Measurements from ENCODE around the gene PTMS.

Gene PTMS

DNA sequence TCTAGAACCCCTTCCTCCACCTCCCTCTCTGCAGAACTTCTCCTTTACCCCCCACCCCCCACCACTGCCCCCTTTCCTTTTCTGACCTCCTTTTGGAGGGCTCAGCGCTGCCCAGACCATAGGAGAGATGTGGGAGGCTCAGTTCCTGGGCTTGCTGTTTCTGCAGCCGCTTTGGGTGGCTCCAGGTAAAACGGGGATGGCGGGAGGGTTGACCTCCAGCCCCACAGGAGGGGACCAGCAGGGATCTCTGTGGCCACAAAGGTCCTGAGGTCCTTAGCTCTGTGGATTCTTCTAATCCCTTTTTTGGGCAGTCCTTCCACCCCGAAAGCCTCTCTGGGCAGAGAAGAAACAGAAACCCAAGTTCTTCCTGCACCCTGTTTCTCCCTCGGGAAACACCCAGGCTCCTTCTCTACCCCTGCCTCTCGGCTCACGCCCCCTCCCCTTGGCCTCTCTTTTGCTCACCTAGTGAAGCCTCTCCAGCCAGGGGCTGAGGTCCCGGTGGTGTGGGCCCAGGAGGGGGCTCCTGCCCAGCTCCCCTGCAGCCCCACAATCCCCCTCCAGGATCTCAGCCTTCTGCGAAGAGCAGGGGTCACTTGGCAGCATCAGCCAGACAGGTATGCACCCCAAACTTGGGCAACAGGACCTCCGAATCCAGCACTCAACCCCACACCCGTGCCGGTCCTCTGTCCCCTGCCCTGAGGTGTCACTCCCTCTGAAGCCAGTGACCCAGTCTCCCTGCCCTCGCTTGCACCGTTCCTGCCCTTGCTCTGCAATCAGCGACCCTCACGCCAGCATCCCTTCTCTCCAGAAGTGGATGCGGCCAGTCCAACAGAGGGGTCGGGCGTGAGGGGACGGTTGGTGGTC lies 6.8 kb downstream of the PTMS start:
- DNase-seq = peak; percentile 24

DNA sequence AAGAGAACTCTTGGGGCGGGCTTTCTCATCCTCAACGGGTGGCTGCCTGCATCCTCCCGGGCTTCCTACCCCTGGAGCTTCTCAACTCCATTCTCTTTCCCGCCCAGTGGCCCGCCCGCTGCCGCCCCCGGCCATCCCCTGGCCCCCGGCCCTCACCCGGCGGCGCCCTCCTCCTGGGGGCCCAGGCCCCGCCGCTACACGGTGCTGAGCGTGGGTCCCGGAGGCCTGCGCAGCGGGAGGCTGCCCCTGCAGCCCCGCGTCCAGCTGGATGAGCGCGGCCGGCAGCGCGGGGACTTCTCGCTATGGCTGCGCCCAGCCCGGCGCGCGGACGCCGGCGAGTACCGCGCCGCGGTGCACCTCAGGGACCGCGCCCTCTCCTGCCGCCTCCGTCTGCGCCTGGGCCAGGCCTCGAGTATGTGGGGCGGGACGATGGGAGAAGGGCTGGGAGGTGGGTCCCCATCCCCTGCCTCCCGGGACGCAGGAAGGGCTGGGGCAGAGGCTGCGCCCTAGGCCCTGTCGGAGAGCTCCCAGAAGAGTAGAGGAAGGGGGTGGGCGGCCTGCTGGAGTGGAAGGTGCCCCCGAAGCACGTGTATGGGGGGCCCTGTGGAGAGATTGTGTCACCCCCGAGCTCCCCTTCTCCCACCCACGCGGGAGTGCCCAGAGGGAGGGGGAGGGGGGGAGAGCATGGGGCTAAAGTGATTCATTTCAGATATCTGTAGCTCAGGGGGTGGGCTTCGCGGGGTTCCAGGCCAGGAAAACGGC lies 7.6 kb downstream of the PTMS start:
- peak; percentile 70 for DNase-seq

DNA sequence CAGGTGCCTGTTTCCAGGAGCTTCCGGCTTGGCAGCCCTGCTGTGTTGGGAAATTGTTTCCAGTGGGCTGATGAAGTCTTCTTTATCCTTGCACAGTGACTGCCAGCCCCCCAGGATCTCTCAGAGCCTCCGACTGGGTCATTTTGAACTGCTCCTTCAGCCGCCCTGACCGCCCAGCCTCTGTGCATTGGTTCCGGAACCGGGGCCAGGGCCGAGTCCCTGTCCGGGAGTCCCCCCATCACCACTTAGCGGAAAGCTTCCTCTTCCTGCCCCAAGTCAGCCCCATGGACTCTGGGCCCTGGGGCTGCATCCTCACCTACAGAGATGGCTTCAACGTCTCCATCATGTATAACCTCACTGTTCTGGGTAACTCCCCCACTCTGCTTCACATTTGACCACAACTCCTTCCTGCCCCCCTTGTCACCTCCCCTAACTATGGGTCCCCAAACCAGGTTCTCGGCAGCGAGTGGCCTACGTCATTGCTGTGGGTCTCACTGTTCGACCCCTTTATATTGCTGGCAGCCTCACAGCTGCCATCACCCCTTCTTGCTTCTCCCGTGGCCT lies 8.4 kb downstream of the PTMS start:
- DNase-seq = no peak

DNA sequence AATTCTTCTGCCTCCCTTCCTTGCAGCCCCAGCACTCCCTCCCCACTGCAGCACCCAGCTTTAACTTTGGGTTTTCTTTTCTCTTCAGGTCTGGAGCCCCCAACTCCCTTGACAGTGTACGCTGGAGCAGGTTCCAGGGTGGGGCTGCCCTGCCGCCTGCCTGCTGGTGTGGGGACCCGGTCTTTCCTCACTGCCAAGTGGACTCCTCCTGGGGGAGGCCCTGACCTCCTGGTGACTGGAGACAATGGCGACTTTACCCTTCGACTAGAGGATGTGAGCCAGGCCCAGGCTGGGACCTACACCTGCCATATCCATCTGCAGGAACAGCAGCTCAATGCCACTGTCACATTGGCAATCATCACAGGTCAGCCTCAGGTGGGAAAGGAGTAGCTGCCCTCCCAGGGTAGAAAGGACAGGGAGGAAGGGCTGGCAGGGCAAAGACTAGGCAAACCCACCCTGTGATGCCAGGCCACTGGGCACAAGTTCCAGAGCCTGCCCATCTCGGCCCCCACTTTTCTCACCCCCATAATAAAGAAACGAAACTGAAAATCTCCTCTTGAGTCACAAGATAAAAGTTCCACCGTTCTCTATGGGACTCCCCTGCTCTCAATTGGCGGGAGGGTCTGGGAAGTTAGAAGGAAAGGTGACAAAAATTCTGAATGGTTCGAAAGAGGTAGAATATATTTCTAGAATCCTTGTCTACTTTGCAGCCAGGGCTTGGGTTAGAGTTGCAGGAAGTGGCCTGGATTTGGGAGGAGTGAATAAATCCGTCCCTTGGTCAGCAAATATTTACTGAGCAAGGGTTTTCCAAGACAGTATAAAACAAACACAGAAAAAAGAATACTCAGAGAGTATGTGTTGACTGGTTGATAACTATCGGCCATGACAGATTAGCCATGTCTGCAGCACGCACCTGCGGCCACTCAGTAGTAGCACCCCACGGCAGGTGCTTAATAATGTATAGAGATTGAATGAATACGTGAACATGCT lies 9.3 kb downstream of the PTMS start:
- no peak for DNase-seq

DNA sequence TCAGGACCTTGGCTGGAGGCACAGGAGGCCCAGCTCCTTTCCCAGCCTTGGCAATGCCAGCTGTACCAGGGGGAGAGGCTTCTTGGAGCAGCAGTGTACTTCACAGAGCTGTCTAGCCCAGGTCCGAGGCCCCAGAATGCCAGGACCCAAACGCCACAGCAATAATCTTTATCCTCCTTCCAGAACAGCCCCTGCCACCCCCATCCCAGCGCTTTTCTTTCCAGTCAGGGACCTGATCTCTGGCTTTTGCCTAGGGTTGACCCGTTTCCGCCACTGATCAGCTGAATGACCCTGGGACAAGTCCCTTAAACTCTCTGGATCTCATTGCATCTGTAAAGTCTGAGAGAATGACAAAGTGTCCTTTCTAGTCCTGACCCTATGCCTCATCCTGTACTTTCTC lies 11.2 kb downstream of the PTMS start:
- no peak for DNase-seq

DNA sequence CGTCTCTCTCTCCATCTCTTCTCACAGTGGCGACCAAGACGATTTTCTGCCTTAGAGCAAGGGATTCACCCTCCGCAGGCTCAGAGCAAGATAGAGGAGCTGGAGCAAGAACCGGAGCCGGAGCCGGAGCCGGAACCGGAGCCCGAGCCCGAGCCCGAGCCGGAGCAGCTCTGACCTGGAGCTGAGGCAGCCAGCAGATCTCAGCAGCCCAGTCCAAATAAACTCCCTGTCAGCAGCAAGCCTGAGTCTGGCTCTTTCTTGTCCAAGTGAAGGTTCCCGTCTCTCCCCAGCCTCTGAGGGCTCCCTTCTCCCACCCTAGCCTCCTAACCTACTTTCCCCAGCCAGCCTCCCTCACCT lies 12.0 kb downstream of the PTMS start:
- DNase-seq = no peak

GRCh38 chr12:6778574-6779550 lies 12.7 kb downstream of the PTMS start:
- DNase-seq = peak; percentile 95

DNA sequence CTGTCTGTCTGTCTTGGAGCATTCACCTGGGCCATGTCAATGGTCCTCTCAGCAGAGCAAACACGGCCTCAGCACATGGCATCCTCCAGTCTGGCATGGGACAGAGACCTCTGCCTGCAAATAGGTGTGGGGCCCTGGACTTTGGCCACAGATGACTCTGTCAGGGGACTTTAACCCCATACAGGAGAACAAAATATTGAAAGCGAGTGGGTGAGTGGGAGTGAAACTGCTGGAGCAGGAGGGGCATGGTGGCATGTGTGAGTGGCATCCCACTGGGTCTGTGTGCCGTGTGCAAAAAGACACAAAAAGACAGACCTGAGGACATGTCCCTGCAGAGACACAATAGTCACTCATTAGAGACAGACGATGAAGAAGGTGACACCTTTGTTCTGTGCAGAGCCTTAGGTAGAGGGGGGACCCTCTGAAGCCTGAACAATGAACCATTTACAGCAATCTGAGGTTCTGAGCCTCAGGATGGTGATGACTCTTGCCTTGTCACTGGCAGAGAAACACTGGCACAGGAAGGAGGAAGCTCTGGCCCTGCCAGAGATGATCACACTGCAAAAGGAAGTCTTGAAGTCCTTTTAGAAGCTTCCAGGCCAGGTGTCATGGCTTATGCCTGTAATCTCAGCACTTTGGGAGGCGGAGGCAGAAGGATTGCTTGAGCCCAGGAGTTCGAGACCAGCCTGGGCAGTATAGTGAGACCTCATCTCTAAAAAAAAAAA lies 13.7 kb downstream of the PTMS start:
- peak; percentile 36 for DNase-seq

GRCh38 chr12:6780573-6780972 lies 14.4 kb downstream of the PTMS start:
- peak; percentile 63 for DNase-seq

- no peak for DNase-seq
Observed at GRCh38 chr12:6782119-6782518, 16.0 kb downstream of the PTMS start.

GRCh38 chr12:6782850-6783566 lies 16.8 kb downstream of the PTMS start:
- peak; percentile 31 for DNase-seq

DNA sequence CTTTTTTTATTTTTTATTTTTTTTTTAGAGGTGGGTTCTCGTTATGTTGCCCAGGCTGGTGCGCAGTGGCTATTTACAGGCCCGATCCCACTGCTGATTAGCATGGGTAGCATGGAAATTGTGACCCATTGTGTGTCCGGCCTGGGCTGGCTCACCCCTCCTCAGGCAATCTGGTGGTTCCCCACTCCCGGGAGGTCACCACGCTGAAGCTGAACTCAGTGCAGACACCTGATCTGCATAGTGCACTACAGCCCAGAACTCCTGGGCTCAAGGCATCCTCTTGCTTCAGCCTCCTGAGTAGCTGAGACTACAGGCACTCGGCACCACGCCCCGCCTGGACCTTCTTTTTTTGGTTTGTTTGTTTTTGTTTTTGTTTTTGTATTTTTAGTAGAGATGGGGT lies 17.7 kb downstream of the PTMS start:
- no peak for DNase-seq

GRCh38 chr12:6784296-6784695 lies 18.1 kb downstream of the PTMS start:
- peak; percentile 25 for DNase-seq

GRCh38 chr12:6784761-6785160 lies 18.6 kb downstream of the PTMS start:
- DNase-seq = no peak

DNA sequence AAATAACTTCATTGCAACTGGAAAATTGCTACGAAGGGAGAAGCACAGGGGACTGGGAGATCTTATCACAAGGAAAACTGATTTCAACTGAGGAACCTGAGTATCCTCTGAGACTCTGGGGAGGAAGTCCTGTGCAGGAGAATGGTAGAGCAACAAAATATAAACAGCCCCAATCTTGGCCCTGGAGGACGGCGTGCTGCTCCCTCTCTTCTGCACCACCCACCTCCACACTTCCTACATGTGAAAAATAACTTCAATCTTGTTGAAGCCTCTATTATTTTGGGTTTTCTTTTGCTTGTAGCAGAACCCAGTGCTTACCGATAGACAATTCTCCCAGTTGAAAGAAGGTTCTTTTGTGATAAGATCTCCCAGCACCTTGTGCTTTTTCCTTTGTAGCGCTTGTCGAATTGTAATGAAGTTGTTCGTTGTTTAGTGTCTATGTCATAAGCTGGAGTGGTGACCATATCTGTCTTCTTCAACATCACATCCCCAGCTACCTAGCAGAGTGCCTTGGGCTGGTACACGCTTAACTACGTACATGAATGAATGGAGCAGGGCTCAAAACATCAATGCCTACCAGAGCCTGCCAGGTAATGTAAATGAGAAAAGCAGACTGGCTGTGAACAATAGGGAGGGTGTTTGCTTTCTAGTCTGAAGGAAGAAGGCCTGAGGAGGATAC lies 20.4 kb downstream of the PTMS start:
- DNase-seq = no peak

GRCh38 chr12:6787309-6787708 lies 21.1 kb downstream of the PTMS start:
- DNase-seq = no peak

GRCh38 chr12:6788972-6789924 lies 23.1 kb downstream of the PTMS start, which contains the start of gene CD4:
Gene CD4 (plus strand): TSS chr12:6789528. CDS start chr12:6800139, 10,611 bp downstream.
- peak; percentile 94 for DNase-seq
